ENCODE measurements around the gene HCST.

- TF ChIP-seq CTCF (IDR thresholded peaks at IDR 0.05; ENCODE audit: insufficient read depth, low read depth, low read length) (no peak), EZH2 (IDR thresholded peaks at IDR 0.05; ENCODE audit: insufficient read depth, low read length) (no peak)
Observed at GRCh38 chr19:35862528-35862927, 39.8 kb upstream of the HCST start.
